ENCODE measurements around the gene GPC2. TPM values are rescaled to one million over a fixed set of nuclear protein-coding genes. Genes with fewer than 3 reads are reported as not detected.
A peak's percentile ranks its signal among the peaks of the same experiment; 100 is the strongest.
"Not testable (repeated sequence)": the region's sequence is repeated elsewhere in the genome, so short reads cannot be mapped to it uniquely, and the experiment has no call there.

The GPC2 gene
- total RNA-seq, 1 experiment from 2014 or later = 3.2 TPM

DNA sequence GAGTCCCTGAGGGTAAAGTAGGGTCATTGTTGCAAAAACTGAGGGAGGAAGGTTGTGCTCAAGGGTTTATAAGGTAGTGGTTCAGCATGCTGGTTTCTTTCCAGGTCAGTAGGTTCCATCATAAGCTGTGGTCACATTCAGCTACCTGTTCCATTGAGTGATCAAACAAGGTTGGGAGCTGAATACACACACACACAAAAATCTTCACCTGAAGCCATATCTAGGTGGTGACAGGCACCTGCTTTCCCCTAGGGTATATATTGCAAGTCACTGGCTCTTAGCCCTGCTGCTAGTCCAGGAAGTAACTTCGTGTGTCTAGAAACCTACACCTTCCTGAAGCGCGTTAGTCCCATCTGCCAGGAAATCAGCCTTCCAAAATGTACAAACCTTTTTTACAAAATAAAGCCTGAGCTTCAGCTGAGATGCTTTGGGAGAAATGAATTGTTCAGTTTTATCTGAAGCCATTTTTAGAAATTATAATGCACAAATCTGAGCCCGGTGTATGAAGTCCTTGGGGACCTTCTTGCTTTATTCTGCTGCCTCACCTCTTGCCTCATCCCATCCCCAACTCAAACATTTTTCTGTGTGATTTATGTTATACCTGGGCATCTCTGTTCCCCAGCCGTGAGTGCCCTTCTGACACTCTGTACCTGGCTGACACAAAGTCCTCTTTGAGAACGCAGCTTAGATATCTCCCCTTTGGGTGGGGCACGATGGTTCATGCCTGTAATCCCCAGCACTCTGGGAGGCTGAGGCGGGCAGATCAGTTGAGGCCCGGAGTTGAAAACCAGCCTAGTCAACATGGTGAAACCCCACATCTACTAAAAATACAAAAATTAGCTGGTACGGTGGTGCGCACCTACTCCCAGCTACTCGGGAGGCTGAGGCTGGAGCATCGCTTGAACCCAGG, 39.1 kb downstream of the GPC2 start:
- in situ Hi-C loops (cut with HindIII; ENCODE audit: low pct_unique_long_range_greater_than_20kb, low sequenced_read_pairs) = no loop called here
- DNase-seq (ENCODE audit: low read depth, low spot score) = no peak

- in situ Hi-C loops (cut with HindIII; ENCODE audit: low pct_unique_long_range_greater_than_20kb, low sequenced_read_pairs) = no loop called here
- DNase-seq (ENCODE audit: low read depth, low spot score) = peak; percentile 90
Measured at GRCh38 chr7:100132697-100133151, 44.5 kb downstream of the GPC2 start.

DNA sequence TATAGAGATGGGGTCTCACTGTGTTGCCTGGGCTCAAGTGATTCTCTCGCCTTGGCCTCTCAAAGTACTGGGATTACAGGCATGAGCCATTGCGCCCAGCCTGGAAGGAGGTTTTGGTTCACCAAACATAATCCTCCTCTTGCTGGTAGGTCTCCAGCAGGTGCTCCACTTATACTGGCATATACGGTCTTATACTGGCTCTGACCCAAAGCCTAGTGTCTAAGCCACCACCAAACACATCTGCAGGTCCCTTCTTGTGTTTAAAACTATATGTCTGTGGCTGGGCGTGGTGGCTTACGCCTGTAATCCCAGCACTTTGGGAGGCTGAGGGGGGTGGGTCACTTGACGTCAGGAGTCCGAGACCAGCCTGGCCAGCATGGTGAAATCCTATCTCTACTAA, 45.1 kb downstream of the GPC2 start:
- in situ Hi-C loops (cut with HindIII; ENCODE audit: low pct_unique_long_range_greater_than_20kb, low sequenced_read_pairs) = no loop called here
- no peak for DNase-seq (ENCODE audit: low read depth, low spot score)

DNA sequence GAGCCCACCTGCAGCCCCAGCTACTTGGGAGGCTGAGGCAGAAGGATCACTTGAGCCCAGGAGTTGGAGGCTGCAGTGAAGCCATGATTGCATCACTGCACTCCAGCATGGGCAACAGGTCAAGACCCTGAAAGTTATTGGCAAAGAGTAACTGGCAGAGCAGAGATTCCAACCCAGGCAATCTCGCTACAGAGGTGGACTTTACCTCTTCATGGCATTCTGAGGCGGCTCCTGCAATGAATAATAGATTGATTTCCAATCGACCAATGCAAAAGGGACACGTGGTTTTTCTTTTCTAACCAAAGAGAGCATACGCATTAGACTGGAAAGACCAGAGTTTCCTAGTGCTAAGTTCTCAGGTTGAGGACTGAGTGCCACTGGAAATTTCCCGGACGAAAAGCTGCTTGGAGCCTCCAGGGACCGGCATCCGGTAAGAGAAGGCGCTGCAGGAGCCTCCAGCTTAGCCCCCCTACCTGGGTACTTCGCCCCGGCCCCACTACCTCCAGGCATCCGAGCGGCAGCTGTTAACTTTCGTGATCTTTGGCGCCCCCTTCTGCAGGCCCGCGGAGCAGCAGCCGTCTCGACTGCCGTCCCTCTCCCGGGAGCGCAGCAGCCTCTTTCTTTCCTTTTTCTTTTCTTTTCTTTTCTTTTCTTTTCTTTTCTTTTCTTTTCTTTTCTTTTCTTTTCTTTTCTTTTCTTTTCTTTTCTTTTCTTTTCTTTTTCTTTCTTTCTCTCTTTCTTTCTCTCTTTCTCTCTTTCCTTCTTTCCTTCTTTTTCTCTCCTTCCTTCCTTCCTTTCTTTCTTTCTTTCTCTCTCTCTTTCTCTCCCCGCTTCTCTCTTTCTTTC, 46.4 kb downstream of the GPC2 start:
- in situ Hi-C loops (cut with HindIII; ENCODE audit: low pct_unique_long_range_greater_than_20kb, low sequenced_read_pairs) = no loop called here
- peak; percentile 76 for DNase-seq (ENCODE audit: low read depth, low spot score)

DNA sequence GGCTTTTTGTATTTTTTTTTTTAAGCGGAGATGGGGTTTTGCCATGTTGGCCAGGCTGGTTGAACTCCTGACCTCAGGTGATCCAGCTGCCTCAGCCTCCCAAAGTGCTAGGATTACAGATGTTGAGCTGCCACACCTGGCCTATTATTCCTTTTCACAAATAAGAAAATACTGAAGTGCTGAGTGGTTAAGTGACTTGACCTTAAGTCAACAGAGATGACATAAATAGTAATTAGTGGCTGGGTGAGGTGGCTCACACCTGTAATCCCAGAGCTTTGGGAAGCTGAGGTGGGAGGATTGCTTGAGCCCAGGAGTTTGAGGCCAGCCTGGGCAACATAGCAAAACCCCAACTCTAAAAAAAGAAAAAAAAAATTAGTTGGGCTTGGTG, 47.0 kb downstream of the GPC2 start:
- in situ Hi-C loops (cut with HindIII; ENCODE audit: low pct_unique_long_range_greater_than_20kb, low sequenced_read_pairs); DNase-seq (ENCODE audit: low read depth, low spot score): not testable (repeated sequence)

GRCh38 chr7:100128637-100128963, 48.6 kb downstream of the GPC2 start:
- no peak for DNase-seq (ENCODE audit: low read depth, low spot score)
- in situ Hi-C loops (cut with HindIII; ENCODE audit: low pct_unique_long_range_greater_than_20kb, low sequenced_read_pairs) = no loop called here

- in situ Hi-C loops (cut with HindIII; ENCODE audit: low pct_unique_long_range_greater_than_20kb, low sequenced_read_pairs) = no loop called here
Measured at GRCh38 chr7:100127866-100128636, 49.1 kb downstream of the GPC2 start.

GRCh38 chr7:100126931-100127865, 50.0 kb downstream of the GPC2 start, which contains the start of gene MBLAC1:
Gene MBLAC1, plus strand, starts transcription at chr7:100126967. Its CDS starts 429 bp downstream, at chr7:100127396.
- peak; percentile 93 for DNase-seq (ENCODE audit: low read depth, low spot score)
- in situ Hi-C loops (cut with HindIII; ENCODE audit: low pct_unique_long_range_greater_than_20kb, low sequenced_read_pairs) = no loop called here

More at GRCh38 chr7:100127866-100128636, 49.1 kb downstream of the GPC2 start:
- no peak for DNase-seq (ENCODE audit: low read depth, low spot score)

- DNase-seq (ENCODE audit: low read depth, low spot score) = no peak
- in situ Hi-C loops (cut with HindIII; ENCODE audit: low pct_unique_long_range_greater_than_20kb, low sequenced_read_pairs) = no loop called here
Measured at GRCh38 chr7:100126239-100126930, 50.8 kb downstream of the GPC2 start.

- in situ Hi-C loops (cut with HindIII; ENCODE audit: low pct_unique_long_range_greater_than_20kb, low sequenced_read_pairs) = no loop called here
- no peak for DNase-seq (ENCODE audit: low read depth, low spot score)
Measured at GRCh38 chr7:100124301-100125230, 52.6 kb downstream of the GPC2 start.

- DNase-seq (ENCODE audit: low read depth, low spot score) = no peak
- in situ Hi-C loops (cut with HindIII; ENCODE audit: low pct_unique_long_range_greater_than_20kb, low sequenced_read_pairs) = no loop called here
Measured at GRCh38 chr7:100122568-100122967, 54.6 kb downstream of the GPC2 start.

DNA sequence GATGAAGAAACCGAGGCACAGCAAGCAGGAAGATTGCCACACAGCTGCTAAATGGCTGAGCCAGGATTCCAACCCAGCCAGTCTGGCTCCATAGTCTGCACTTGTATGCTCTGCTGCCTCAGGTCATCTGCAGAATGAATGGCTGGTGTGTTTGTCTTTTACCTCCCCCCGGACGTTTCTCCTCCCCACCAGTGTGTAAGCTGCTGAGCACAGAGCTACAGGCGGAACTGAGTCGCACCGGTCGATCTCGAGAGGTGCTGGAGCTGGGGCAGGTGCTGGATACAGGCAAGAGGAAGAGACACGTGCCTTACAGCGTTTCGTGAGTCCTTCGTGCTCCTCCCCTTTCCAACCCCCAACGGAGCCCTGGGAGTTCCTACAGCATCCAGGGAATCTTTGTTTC, 55.1 kb downstream of the GPC2 start:
- in situ Hi-C loops (cut with HindIII; ENCODE audit: low pct_unique_long_range_greater_than_20kb, low sequenced_read_pairs) = no loop called here
- DNase-seq (ENCODE audit: low read depth, low spot score) = peak; percentile 96

DNA sequence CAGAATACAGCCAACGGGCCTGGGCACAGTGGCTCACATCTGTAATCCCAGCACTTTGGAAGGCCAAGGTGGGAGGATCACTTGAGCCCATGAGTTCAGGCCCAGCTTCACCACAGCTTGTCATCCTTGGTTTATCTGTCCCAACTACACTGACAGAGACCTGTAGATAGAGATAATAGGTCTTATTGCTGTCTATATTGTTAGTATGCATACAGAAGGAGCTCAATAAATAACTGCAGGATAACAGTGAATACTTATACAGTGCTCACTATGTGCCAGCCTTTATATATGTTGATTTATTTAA, 56.5 kb downstream of the GPC2 start:
- DNase-seq (ENCODE audit: low read depth, low spot score) = no peak

GRCh38 chr7:100119970-100120732, 57.0 kb downstream of the GPC2 start:
- peak; percentile 86 for DNase-seq (ENCODE audit: low read depth, low spot score)
- in situ Hi-C loops (cut with HindIII; ENCODE audit: low pct_unique_long_range_greater_than_20kb, low sequenced_read_pairs) = no loop called here

More for the DNA sequence above, 56.5 kb downstream of the GPC2 start:
- in situ Hi-C loops (cut with HindIII; ENCODE audit: low pct_unique_long_range_greater_than_20kb, low sequenced_read_pairs) = no loop called here
